LNCaP clone FGC (cell line): ENCODE measurements around the gene AHDC1.
"Not testable (repeated sequence)": the region's sequence is repeated elsewhere in the genome, so short reads cannot be mapped to it uniquely, and the experiment has no call there.

Source experiments
- DNase-seq: peaks from one replicate; pipeline ENCODE4 v3.0.0-alpha.2; 2011; ENCODE audit warnings: low read depth
- H3K4me3 ChIP-seq: 2 replicates; pipeline ENCODE4 v1.5.1; 2011; ENCODE audit warnings: mild to moderate bottlenecking, low read depth, low read length, control low read depth
- TF ChIP-seq, protein P1 (sequence below): IDR thresholded peaks from 2 replicates; pipeline ENCODE4 v1.5.1; 2012; ENCODE audit warnings: mild to moderate bottlenecking; ENCODE audit not compliant: control insufficient read depth, insufficient read depth; ENCODE audit errors: extremely low read depth

The AHDC1 gene

DNA sequence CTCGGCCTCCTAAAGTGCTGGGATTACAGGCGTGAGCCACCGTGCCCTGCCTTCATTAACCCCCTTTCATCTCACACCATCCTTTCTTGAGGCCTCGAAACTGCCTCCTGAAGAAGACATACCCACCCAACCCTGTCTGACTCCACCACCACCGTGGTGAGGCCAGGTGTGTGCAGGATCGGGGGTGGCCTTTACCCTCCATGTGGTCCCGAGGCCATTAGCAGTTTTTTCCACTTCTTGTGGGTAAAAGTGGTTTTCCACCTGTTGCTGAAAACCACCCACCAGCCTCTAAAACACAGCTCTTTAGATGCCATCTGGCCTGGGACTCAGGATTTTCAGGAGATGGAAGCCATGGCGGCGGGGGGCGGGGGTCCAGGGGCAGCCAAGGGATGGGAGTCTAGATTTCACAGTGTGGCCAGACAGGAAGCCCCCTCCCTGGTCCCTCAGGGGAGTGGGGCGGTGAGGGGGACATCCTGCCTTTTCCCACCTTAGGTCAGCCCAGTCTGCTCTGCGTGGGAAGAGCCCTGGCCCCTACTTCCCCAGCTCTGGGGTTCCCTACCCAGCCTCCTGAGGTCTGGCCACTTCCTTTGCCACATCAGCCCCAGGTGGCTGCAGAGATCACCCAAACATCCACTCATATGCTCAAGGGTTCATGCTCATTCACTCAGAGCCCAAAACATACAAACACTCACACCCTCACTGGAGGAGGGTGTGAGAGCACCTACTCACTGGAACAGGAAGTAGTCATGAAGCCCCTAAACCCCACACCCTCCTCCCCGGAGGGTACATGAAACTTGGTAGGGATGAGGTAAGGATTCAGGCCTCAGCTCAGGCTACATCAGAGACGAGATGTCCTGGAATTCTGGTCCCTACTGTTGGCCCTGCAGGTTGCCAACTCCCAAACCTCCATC is 28.7 kb upstream of the AHDC1 start:
- no peak for DNase-seq
- H3K4me3 ChIP-seq: no peak overlapping the region
- TF ChIP-seq, protein P1, sequence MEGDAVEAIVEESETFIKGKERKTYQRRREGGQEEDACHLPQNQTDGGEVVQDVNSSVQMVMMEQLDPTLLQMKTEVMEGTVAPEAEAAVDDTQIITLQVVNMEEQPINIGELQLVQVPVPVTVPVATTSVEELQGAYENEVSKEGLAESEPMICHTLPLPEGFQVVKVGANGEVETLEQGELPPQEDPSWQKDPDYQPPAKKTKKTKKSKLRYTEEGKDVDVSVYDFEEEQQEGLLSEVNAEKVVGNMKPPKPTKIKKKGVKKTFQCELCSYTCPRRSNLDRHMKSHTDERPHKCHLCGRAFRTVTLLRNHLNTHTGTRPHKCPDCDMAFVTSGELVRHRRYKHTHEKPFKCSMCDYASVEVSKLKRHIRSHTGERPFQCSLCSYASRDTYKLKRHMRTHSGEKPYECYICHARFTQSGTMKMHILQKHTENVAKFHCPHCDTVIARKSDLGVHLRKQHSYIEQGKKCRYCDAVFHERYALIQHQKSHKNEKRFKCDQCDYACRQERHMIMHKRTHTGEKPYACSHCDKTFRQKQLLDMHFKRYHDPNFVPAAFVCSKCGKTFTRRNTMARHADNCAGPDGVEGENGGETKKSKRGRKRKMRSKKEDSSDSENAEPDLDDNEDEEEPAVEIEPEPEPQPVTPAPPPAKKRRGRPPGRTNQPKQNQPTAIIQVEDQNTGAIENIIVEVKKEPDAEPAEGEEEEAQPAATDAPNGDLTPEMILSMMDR: no peak

DNA sequence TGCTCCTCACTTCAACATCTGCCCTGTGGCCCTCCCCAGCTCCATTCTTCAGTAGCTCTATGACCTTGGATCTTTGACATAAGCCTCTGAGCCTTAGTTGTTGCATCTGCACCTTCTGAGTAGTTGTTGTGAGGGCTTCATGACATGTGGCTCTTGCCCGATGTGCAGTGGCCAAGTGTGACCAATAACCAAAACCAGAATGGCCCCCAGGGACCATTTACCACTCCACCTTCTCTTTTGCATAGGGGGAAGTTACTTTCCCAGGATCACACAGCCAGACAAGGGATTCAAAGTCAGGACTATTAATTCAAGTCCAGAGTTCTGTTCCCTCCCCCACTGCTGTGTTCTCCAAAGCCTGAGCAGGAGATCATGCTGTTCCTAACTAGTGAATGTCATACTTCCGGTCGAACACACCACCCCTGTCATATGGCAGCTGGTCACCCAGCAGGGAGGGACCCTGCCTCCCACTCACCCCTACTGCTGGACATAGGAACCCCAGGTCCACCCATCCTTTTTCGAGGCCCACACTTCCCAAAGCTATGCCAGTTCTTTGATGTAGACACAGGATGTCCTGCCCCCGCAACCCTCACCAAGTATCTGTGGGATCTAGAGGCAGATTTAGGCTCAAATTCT is 27.0 kb upstream of the AHDC1 start:
- H3K4me3 ChIP-seq: no peak overlapping the region
- DNase-seq: no peak
- TF ChIP-seq, protein P1: no peak

DNA sequence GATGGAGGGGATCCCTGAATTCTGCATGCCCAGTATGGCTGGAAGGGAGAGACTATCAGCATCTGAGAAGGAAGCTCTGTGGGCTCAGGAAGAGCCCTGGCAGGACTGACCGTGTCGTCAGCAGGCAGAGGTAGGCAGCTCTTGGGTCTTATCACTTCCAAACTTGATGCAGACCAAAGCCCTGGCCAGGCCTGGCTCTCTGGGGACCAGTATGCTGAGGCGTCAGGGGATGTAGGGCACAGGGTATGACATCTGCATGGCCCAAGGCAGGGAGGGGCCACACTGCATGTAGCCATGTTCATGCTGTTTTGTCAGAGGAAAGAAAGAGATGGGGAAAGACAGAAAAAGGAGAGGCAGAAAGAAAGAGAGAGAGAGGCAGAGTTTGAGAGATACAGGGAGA is 24.8 kb upstream of the AHDC1 start:
- TF ChIP-seq, protein P1: no peak
- no peak overlapping the region for H3K4me3 ChIP-seq
- no peak for DNase-seq

DNA sequence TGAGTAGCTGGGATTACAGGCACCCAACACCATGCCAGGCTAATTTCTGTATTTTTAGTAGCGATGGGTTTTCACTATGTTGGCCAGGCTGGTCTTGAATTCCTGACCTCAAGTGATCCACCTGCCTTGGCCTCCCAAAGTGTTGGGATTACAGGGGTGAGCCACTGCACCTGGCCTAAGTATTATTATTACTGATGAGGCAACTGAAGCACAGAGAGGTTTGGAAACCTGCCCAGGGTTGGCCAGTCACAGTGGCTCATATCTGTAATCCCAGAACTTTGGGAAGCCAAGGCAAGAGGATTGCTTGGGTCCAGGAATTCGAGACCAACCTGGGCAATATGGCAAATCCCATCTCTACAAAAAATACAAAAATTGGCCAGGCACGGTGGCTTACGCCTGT is 23.8 kb upstream of the AHDC1 start:
- not testable (repeated sequence) for DNase-seq, H3K4me3 ChIP-seq

DNA sequence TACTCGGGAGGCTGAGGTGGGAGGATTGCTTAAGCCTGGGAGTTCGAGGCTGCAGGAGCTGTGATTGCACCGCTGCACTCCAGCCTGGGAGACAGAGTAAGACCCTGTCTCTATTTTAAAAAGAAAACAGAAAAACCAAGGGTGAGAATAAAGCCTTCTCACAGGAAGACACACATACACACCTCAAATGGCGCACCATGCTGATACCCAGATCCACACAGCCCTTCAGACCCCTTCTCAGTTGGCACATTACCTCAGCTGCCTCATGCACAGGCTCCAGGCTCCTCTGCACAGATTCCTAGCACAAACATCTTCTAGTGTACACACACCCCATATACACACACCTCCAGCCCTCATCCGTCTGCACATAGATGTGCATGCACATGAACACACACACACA is 23.1 kb upstream of the AHDC1 start:
- no peak overlapping the region for H3K4me3 ChIP-seq
- TF ChIP-seq, protein P1: no peak
- no peak for DNase-seq

DNA sequence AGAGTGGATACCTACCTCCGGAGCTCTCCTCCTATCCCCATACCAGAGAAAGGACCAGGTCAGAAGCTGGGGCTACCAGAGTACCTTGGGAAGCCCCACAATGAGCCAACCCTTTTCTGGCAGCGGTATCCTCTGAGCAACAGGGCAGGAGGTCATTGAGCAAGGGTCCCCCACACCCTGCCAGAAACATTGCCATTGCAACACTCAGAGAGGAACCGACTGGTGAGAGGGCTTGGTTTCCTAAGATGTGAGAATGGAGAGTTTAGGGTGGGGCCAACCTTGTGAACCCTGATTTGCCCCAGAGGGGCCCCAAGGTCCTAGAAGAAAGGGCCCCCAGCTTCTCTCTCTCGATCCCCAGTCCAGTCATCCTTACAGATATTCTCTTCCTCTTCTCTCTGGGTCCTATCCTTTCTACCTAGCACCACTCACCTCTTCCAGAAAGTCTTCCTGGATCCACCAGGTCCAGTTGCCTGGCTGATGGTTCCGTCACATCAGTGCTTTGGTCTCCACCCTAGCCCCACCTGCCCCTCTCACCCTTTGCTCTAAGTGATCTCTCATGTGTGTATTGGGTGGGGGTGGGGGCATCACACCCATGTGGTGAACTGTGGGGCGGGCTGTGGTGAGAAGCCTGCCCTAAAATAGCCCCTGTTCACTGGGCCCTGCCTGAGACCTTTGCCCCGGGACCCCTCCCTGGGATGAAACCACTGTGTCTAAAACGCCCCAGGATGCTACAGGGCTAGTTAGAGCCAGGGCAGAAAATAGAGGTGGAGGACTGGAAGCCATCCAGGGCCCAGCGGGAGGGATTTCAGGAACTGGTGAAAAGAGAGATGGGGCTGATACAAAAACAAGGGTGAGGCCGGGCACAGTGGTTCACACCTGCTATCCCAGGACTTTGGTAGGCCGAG is 22.3 kb upstream of the AHDC1 start:
- no peak overlapping the region for H3K4me3 ChIP-seq
- DNase-seq: no peak
- TF ChIP-seq, protein P1: no peak

DNA sequence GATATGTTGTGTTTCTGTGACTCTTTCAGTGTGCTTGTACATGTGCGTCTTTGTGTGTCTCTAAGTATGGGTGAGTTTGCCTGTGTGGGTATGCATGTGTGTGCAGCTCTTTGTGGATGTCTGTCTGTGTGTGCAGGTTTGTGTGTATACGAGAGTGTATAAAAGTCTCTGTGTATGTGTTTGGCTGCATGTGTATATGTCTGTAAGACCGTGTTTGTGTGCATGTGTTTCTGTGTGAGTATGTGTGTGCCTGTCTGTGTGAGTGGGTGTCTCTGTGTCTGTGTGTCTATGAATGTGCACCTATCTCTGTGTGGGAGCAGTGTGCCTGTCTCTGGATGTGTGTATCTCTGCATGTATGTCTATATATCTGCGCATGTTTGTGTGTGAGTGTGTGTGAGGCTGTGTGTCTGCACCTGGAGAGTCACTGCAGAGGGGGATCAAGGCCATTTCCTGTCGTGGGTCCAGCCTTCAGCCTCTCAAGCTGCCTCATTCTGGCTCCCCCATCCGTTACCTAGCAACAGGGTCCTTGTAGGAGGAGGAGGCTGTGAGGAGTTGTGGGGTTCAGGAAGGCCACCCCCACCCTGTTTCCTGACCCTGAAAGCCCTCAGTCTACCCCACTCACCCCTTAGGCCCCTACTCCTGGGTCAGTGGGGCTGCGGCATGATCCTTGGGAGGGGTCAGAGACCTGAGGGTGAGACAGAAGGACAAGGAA is 20.7 kb upstream of the AHDC1 start:
- H3K4me3 ChIP-seq: no peak overlapping the region
- DNase-seq: no peak
- TF ChIP-seq, protein P1: no peak
